Activated T-helper 2 cell treated with anti-CD3 and anti-CD28 coated beads, Interferon-gamma antibody, Interleukin-2, Interleukin-4, amounts not matched to agents 10 μg/mL and 5 μg/mL and 100 μg/mL, durations not matched to agents 14 hours and 24 hours and 36 hours (primary cell): ENCODE measurements around the gene CDC42SE2. TPM values are rescaled to one million over a fixed set of nuclear protein-coding genes. Genes with fewer than 3 reads are reported as not detected.
A peak's percentile ranks its signal among the peaks of the same experiment; 100 is the strongest.

Experiments used
- DNase-seq: peaks from one replicate; pipeline ENCODE4 v3.0.0; 2021; ENCODE audit warnings: low spot score
- H3K27ac Mint-ChIP-seq: one replicate; pipeline ENCODE4 v1.8.0; 2021; ENCODE audit warnings: mixed read lengths
- H3K27me3 Mint-ChIP-seq: one replicate; pipeline ENCODE4 v1.8.0; 2021; ENCODE audit warnings: low read depth, mixed read lengths
- H3K36me3 Mint-ChIP-seq: one replicate; pipeline ENCODE4 v1.8.0; 2021; ENCODE audit warnings: low read depth, mixed read lengths
- H3K4me1 Mint-ChIP-seq: one replicate; pipeline ENCODE4 v1.8.0; 2021; ENCODE audit warnings: low read depth, mixed read lengths
- H3K4me3 Mint-ChIP-seq: one replicate; pipeline ENCODE4 v1.8.0; 2021; ENCODE audit warnings: low read depth, mild to moderate bottlenecking, moderate library complexity, mixed read lengths
- H3K9me3 Mint-ChIP-seq: one replicate; pipeline ENCODE4 v1.8.0; 2021; ENCODE audit warnings: mixed read lengths
- intact Hi-C: fragments of 100-400 bp; cut with micrococcal nuclease; formaldehyde crosslinking; loops from one replicate; pipeline ENCODE4 v1.15.1; 2023
- total RNA-seq: library from RNA; stranded (reverse); gene quantifications from 2 replicates; pipeline ENCODE4 v1.2.3, GENCODE V29; 2022

The CDC42SE2 gene
- total RNA-seq, 1 donor from 2014 or later = 89.5 TPM

DNA sequence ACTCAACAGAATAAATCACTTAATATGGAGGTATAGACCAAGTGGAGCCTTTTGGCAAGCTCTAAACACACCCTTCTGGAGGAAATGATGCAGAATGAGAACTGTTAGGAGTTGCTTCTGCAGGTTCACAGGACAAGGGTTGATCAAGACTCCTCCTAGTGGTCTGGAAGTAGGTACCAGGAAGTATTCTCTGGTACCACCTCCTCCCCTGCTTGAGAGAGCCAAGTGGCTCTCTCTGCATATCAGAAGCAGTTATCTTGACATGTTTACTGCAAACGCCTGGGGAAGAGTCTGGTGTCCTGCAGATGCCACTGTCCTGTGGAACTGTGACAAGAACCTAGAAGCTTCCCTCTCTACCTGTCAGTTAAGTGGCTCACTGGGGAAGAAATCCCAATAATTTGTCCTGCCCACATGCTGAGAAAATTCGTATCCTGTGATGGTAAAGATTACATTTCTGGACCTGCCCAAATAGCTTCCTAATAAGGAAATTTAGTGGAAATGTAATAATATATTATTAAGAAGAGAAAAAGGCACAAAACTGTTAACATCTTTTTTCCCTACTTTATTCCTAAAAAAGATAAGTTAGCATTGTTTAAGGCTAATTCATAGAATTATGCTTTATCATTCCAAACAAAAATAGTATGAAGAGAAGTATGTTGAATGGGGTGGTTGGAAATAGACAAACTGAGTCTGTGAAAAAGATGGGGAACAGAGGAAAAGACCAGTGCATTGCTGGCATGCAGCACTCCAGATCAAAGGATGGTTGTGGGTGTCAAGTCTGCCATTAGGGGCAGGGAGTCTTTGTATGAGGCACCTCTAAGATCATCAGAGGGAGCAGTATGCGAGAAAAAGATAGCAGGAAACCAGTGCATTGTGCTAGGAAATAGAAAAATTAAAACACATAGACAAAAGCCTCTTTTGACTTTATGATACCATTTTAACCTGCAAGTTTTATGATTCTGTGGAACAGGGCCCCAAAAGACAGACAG is 118.8 kb downstream of the CDC42SE2 start:
- intact Hi-C loops = loop anchor here (1.0 to 5.0 kb wide), 7 partner anchors 60 to 212 kb away; partner anchors contain the start of gene LYRM7
- DNase-seq = peak; percentile 56
- H3K27ac Mint-ChIP-seq = peak overlapping the region; percentile 97
- peaks cover 80% of the 10 kb centered on the region for H3K4me1 Mint-ChIP-seq
- H3K9me3 Mint-ChIP-seq = no peaks in the 10 kb centered on the region
- no peaks in the 10 kb centered on the region for H3K27me3 Mint-ChIP-seq
- peak overlapping the region; percentile 40 for H3K4me3 Mint-ChIP-seq
- peaks cover 48% of the 10 kb centered on the region for H3K36me3 Mint-ChIP-seq

DNA sequence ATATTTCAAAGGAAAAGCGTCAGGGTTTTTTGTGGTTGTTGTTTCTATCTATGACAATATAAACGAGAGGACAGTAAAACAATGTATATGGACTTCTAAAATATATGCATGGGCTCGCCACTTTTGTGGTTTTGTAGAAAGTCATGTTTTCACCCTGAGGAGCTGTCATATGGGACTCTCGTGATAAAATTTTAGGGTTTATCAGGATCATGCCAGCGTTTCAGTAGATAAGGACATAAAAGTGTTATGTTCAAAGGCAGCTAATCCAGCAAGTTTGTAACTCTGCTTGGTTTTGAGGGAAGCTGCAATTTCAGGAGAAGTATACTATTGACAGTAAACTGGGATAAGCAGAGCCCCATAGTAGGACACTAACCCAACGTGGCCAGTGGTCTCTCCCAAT is 120.3 kb downstream of the CDC42SE2 start:
- Mint-ChIP-seq H3K4me3 (no peak overlapping the region), H3K4me1 (peaks cover 72% of the 10 kb centered on the region), H3K36me3 (peaks cover 59% of the 10 kb centered on the region), H3K27ac (peak overlapping the region; percentile 84), H3K9me3 (no peaks in the 10 kb centered on the region), H3K27me3 (no peaks in the 10 kb centered on the region)
- intact Hi-C loops = loop anchor here (1.0 to 5.0 kb wide), 2 partner anchors 10 to 153 kb away; no protein-coding TSS in a partner anchor
- DNase-seq = no peak

DNA sequence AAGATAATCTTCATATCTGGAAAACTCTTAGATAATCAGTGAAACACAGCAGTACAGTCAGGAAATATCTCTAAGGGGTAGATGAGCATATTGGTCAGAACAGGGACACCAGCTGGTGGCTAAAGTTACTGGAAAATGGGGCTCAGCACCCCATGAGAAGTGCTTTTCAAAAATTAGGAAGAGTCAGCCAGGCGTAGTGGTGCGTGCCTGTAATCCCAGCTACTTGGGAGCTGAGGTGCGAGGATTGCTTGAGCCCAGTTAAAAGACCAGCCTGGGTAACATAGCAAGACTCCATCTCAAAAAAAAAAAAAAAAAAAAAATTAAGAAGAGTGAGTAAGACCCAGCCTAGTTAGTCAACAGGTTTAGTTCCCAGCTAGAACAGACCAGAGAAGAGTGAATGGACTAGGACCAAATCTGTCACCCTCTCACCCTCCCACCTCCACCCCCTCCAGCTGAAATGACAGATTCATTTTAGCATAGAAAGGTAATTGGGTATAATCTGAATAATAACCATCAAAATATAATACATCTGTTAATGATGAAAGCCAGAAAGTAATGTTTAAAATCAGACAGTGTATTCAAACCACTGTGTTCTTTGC is 120.9 kb downstream of the CDC42SE2 start:
- H3K4me3 Mint-ChIP-seq = no peak overlapping the region
- no peaks in the 10 kb centered on the region for H3K27me3 Mint-ChIP-seq
- H3K9me3 Mint-ChIP-seq = no peaks in the 10 kb centered on the region
- H3K36me3 Mint-ChIP-seq = peaks cover 64% of the 10 kb centered on the region
- H3K4me1 Mint-ChIP-seq = peaks cover 72% of the 10 kb centered on the region
- peak overlapping the region; percentile 84 for H3K27ac Mint-ChIP-seq
- intact Hi-C loops = loop anchor here (1.0 to 5.0 kb wide), 2 partner anchors 10 to 153 kb away; no protein-coding TSS in a partner anchor
- DNase-seq = no peak

DNA sequence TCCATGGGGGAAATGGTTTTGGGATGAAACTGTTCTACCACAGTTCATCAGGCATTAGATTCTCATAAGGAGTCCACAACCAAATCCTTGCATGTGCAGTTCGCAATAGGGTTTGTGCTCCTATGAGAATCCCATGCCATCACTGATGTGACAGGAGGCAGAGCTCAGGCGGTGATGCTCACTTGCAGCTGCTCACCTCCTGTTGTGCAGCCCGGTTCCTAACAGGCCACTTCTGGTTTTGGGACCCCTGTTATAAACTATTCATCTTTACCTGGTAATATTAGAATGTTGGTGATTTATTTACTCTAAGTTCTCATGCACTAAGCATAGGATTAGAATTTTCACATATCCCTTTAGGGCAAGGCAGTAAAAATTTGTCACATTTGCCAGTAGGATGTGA is 122.3 kb downstream of the CDC42SE2 start:
- DNase-seq = no peak
- Mint-ChIP-seq H3K9me3 (no peaks in the 10 kb centered on the region), H3K27ac (peak overlapping the region; percentile 45), H3K36me3 (peaks cover 71% of the 10 kb centered on the region), H3K4me1 (peaks cover 70% of the 10 kb centered on the region), H3K4me3 (no peak overlapping the region), H3K27me3 (no peaks in the 10 kb centered on the region)
- intact Hi-C loops = no loop called here

DNA sequence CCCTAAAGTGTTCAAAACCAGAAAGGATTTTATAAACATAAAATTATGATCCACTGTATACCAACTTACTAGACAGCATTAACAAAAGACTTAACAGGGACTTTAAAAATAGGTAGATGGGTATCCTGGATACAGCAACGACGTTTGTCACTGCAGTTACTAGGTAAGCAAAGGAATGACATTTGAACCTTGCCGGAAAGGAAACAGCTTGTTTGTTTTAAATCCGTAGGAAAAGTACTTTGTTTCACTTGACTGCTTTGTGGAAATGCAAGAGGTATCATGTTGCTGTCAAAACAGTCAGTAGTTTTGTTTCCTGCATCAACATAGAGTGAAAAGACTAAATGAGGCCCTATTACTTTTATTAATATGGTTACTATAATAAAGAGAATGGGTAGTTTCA is 122.9 kb downstream of the CDC42SE2 start:
- H3K4me1 Mint-ChIP-seq = peaks cover 67% of the 10 kb centered on the region
- H3K9me3 Mint-ChIP-seq = no peaks in the 10 kb centered on the region
- H3K36me3 Mint-ChIP-seq = peaks cover 71% of the 10 kb centered on the region
- no peak for DNase-seq
- no peak overlapping the region for H3K4me3 Mint-ChIP-seq
- H3K27me3 Mint-ChIP-seq = no peaks in the 10 kb centered on the region
- H3K27ac Mint-ChIP-seq = peak overlapping the region; percentile 45
- intact Hi-C loops = no loop called here

DNA sequence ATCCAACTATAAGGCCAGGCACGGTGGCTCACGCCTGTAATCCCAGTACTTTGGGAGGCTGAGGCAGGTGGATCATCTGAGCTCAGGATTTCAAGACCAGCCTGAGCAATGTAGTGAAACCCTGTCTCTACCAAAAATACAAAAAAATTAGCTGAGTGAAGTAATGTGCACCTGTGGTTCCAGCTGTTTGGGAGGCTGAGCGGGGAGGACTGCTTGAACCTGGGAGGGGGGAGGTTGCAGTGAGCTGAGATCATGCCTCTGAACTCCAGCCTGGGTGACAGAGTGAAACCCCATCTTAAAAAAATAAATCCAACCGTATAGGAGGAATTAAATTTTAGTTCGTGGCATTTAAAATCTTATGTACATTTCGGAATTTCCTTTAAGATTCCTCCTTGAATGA is 123.4 kb downstream of the CDC42SE2 start:
- H3K27ac Mint-ChIP-seq = no peak overlapping the region
- H3K4me3 Mint-ChIP-seq = no peak overlapping the region
- H3K4me1 Mint-ChIP-seq = peaks cover 68% of the 10 kb centered on the region
- intact Hi-C loops = no loop called here
- H3K36me3 Mint-ChIP-seq = peaks cover 75% of the 10 kb centered on the region
- H3K27me3 Mint-ChIP-seq = no peaks in the 10 kb centered on the region
- no peak for DNase-seq
- H3K9me3 Mint-ChIP-seq = no peaks in the 10 kb centered on the region

DNA sequence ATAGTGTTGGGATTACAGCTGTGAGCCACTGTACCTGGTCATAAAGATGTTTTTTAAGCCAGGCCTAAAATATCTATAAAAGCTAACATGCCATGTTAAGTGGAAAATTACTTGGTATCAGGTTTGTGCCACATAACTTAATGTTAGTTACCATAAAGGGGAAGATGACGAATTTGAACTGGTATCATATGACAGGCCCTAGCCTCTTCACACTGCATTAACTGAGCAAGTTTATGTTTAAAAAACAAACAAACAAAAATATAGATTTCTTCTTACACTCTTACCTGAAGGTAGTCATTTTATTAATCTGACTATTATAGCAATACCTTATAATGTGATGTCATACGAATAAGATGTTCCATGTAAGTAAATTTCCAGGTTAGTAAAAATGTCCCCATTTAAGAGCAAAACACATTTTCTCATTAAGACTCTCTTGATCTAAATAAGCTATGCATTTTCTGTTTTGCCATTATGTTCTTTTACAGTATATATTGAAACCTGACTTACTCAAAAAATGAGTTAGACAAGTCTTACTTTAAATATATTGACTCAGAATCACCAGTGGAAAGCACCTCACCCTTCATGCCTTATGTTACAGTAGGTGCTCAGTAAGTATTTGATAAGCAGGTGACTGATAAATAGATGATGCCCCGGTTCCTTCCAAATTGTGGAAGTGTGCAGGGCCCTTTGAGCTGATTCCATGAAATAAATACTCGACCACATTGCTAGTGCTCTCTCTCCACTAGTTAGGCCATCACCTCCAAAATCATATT is 125.4 kb downstream of the CDC42SE2 start:
- DNase-seq = no peak
- H3K4me3 Mint-ChIP-seq = no peak overlapping the region
- H3K27me3 Mint-ChIP-seq = no peaks in the 10 kb centered on the region
- H3K4me1 Mint-ChIP-seq = peaks cover 68% of the 10 kb centered on the region
- intact Hi-C loops = no loop called here
- H3K36me3 Mint-ChIP-seq = peaks cover 91% of the 10 kb centered on the region
- H3K9me3 Mint-ChIP-seq = no peaks in the 10 kb centered on the region
- H3K27ac Mint-ChIP-seq = peak overlapping the region; percentile 93

DNA sequence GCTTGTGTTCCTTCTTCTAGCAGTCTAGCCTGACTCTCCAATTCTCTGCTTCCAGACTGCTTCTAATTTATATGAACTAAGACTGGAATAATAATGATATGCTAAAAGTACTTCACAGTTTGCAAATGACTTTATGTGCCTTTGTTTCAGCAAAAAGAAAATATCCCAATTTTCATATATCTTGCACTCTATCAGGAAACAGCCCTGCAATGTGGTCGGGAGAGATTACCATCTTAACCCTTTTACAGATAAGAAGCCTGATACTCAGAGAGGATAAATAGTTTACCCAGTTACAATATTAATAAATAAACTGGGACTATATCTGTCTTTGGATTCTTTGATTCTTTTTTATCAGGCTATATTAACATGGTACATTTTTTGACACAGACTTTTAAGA is 126.0 kb downstream of the CDC42SE2 start:
- H3K4me1 Mint-ChIP-seq = peaks cover 64% of the 10 kb centered on the region
- H3K4me3 Mint-ChIP-seq = peak overlapping the region; percentile 36
- H3K27ac Mint-ChIP-seq = peak overlapping the region; percentile 93
- no peaks in the 10 kb centered on the region for H3K9me3 Mint-ChIP-seq
- intact Hi-C loops = loop anchor here (5.0 kb wide), 1 partner anchor 33 kb away; no protein-coding TSS in a partner anchor
- DNase-seq = no peak
- no peaks in the 10 kb centered on the region for H3K27me3 Mint-ChIP-seq
- H3K36me3 Mint-ChIP-seq = peaks cover 90% of the 10 kb centered on the region

DNA sequence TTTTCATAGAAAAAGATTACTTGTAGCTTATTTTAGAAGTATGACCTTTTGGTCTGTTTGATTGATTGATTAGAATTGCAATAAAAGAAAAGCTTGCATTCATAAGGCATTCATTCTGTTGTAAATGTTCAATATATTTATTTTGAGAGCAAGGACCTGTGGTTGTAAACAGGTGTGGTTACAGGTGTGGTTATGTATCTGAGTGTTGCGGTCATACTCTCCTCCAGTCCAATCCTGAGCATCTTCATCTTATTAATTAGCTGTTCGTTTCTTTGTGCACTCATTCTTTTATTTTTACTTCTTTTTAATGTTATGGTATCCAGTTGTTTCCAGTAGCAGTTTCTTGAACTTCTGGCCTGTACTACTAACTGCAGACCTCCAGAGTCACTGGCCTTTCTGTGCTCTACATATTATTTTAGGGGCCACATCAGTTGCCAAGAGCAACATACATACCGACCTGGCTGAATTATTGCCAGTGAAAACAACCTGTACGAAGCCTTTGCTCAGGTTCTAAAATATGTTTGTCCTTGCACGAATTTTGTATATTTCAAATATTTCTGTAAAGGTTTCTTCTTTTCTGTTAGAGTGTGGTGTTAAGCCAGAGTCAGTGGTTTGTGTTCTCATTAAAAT is 128.7 kb downstream of the CDC42SE2 start:
- H3K9me3 Mint-ChIP-seq = no peaks in the 10 kb centered on the region
- DNase-seq = no peak
- H3K4me3 Mint-ChIP-seq = no peak overlapping the region
- no peaks in the 10 kb centered on the region for H3K27me3 Mint-ChIP-seq
- peaks cover 89% of the 10 kb centered on the region for H3K36me3 Mint-ChIP-seq
- H3K4me1 Mint-ChIP-seq = peaks cover 66% of the 10 kb centered on the region
- H3K27ac Mint-ChIP-seq = peak overlapping the region; percentile 94
- intact Hi-C loops = loop anchor here (5.0 kb wide), 1 partner anchor 35 kb away; no protein-coding TSS in a partner anchor

DNA sequence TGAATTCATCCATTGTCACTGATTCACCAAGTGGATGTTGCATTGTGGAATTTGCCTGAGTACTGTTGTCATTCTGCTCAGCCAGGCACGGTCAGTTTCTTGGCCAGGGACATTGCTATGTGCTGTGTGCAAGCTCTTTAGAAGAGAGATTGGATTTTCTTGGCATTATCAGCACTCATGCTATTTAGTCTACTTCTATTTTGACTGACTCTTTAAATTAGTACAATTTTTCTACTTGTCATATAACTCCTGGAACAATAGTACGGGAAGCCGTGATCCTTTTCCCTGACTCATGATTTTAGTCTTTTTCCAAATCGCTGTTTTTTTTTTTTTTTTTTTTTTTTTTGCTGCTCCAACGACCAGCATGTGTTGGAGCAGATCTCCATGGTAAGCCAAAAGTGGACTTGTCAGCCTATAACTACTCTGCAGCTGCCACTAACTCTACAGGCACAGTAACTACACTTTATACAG is 129.7 kb downstream of the CDC42SE2 start:
- no peaks in the 10 kb centered on the region for H3K9me3 Mint-ChIP-seq
- H3K27ac Mint-ChIP-seq = peak overlapping the region; percentile 94
- DNase-seq = no peak
- peaks cover 89% of the 10 kb centered on the region for H3K36me3 Mint-ChIP-seq
- peak overlapping the region; percentile 42 for H3K4me3 Mint-ChIP-seq
- H3K27me3 Mint-ChIP-seq = no peaks in the 10 kb centered on the region
- intact Hi-C loops = loop anchor here (5.0 kb wide), 1 partner anchor 36 kb away; no protein-coding TSS in a partner anchor
- peaks cover 69% of the 10 kb centered on the region for H3K4me1 Mint-ChIP-seq

DNA sequence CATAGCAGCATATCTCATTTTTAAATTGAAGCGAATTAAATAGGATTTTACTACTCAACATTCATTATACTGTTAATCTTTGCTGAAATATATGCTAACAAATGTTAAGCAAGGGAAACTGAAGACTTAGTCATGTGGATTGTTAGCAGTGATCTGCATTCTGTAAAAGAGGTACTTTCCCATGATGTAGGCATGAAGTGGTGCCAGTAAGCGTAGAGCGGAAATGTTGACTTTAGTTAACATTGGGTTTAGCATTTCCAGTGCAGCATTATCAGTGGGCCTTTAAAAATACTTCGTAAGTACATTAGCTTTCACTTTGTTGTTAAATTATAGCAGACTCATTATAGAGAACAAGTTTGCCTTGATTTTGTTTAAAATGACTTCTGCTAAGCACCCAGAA is 130.3 kb downstream of the CDC42SE2 start:
- H3K4me1 Mint-ChIP-seq = peaks cover 67% of the 10 kb centered on the region
- intact Hi-C loops = loop anchor here (1.0 to 5.0 kb wide), 5 partner anchors 10 to 230 kb away; no protein-coding TSS in a partner anchor
- H3K4me3 Mint-ChIP-seq = peak overlapping the region; percentile 63
- H3K27ac Mint-ChIP-seq = peak overlapping the region; percentile 94
- peaks cover 90% of the 10 kb centered on the region for H3K36me3 Mint-ChIP-seq
- peak; percentile 45 for DNase-seq
- no peaks in the 10 kb centered on the region for H3K27me3 Mint-ChIP-seq
- no peaks in the 10 kb centered on the region for H3K9me3 Mint-ChIP-seq

DNA sequence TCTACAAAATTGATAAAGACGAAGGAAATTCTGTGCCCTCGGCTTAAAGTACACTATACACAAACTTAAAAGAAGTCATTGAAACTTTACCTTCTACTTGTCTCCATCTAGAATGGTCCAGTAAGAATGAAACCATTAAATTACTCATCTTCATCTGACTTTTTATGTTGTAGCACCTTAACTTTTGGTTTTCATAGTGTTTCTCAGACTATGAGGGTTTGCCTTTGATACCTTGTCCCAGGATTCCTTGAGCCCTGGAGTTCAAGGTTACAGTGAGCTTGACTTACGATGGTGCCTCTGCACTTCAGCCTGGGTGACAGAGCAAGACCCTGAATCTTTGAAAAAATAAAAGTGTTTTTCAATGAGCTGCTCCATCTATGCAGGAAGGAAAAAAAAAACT is 132.2 kb downstream of the CDC42SE2 start:
- DNase-seq = no peak
- Mint-ChIP-seq H3K4me1 (peaks cover 55% of the 10 kb centered on the region), H3K36me3 (peaks cover 89% of the 10 kb centered on the region), H3K9me3 (peaks cover 5% of the 10 kb centered on the region), H3K4me3 (no peak overlapping the region), H3K27ac (peak overlapping the region; percentile 90), H3K27me3 (no peaks in the 10 kb centered on the region)
- intact Hi-C loops = loop anchor here (1.0 kb wide), 1 partner anchor 18 kb away; no protein-coding TSS in a partner anchor
